HL-60 (cell line): ENCODE measurements around the gene CENPF.

Source experiments
- CTCF ChIP-seq: IDR thresholded peaks from one replicate; pipeline ENCODE4 v1.5.1; 2011; ENCODE audit warnings: low read length, control low read depth, inconsistent platforms; ENCODE audit not compliant: insufficient read depth
- POLR2AphosphoS5 ChIP-seq: IDR thresholded peaks from 2 replicates; pipeline ENCODE4 v1.6.1; 2012; ENCODE audit warnings: low read depth

GRCh38 chr1:214587165-214587564 is 15.8 kb upstream of the CENPF start:
- TF ChIP-seq CTCF (no peak), POLR2AphosphoS5 (no peak)
